NCI-H69 (cell line): ENCODE data around the gene SLC9A9.

Experiments used
- DNase-seq: peaks from one replicate; lab custom pipeline; 2025; lab: John Stamatoyannopoulos, UW

Gene SLC9A9

GRCh38 chr3:143506190-143506589, 342.1 kb downstream of the SLC9A9 start:
- DNase-seq: no peak

- no peak for DNase-seq
Measured at GRCh38 chr3:143503325-143503885, 344.9 kb downstream of the SLC9A9 start.

GRCh38 chr3:143502081-143502480, 346.2 kb downstream of the SLC9A9 start:
- DNase-seq: peak; percentile 11

- DNase-seq: no peak
Measured at GRCh38 chr3:143497382-143497781, 350.9 kb downstream of the SLC9A9 start.

GRCh38 chr3:143496191-143496590, 352.1 kb downstream of the SLC9A9 start:
- DNase-seq: no peak

GRCh38 chr3:143495527-143495926, 352.7 kb downstream of the SLC9A9 start:
- DNase-seq: no peak

- no peak for DNase-seq
Measured at GRCh38 chr3:143486611-143487010, 361.7 kb downstream of the SLC9A9 start.

- DNase-seq: no peak
Measured at GRCh38 chr3:143484846-143485512, 363.3 kb downstream of the SLC9A9 start.

GRCh38 chr3:143483214-143483613, 365.1 kb downstream of the SLC9A9 start:
- no peak for DNase-seq

GRCh38 chr3:143482106-143483088, 365.9 kb downstream of the SLC9A9 start:
- DNase-seq: no peak

GRCh38 chr3:143480344-143480743, 367.9 kb downstream of the SLC9A9 start:
- no peak for DNase-seq

GRCh38 chr3:143479727-143480126, 368.5 kb downstream of the SLC9A9 start:
- no peak for DNase-seq

- DNase-seq: no peak
Measured at GRCh38 chr3:143478115-143478693, 370.1 kb downstream of the SLC9A9 start.

- DNase-seq: no peak
Measured at GRCh38 chr3:143476965-143477640, 371.2 kb downstream of the SLC9A9 start.

- DNase-seq: no peak
Measured at GRCh38 chr3:143475981-143476380, 372.3 kb downstream of the SLC9A9 start.

- DNase-seq: no peak
Measured at GRCh38 chr3:143472731-143473523, 375.3 kb downstream of the SLC9A9 start.

GRCh38 chr3:143471705-143472104, 376.6 kb downstream of the SLC9A9 start:
- peak; percentile 77 for DNase-seq

- no peak for DNase-seq
Measured at GRCh38 chr3:143469159-143469558, 379.1 kb downstream of the SLC9A9 start.

GRCh38 chr3:143465666-143466065, 382.6 kb downstream of the SLC9A9 start:
- peak; percentile 47 for DNase-seq

- peak; percentile 93 for DNase-seq
Measured at GRCh38 chr3:143464850-143465249, 383.4 kb downstream of the SLC9A9 start.

GRCh38 chr3:143455480-143455879, 392.8 kb downstream of the SLC9A9 start:
- DNase-seq: no peak
